Activated naive CD4-positive, alpha-beta T cell treated with Interleukin-2 at 50 U/mL for 16 hours (primary cell): Measurements from ENCODE around the gene PIK3CB.
"Not testable (repeated sequence)": the region's sequence is repeated elsewhere in the genome, so short reads cannot be mapped to it uniquely, and the experiment has no call there.

ENCODE experiments used
- DNase-seq: peaks from one replicate; pipeline ENCODE4 v3.0.0-alpha.2; 2020

The PIK3CB gene

DNA sequence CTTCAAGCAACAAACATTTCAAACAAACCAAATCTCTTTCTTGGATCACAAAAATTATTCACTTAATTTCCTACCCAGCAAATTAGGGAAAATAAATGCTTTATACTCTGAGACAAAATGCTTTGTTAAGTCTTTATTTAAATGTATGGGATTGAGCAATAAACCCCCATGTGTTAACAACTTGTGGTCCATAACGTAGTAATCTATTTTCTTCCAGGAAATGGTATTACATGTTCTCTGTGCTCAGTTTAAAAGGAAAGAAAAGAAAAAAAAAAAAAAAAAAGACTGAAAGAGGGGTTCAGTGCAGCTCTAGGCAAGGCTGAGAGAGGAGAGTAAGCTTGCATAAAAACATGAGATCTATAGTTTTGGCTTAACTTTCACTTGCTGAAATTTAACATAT is 102.3 kb downstream of the PIK3CB start:
- DNase-seq, result no peak

DNA sequence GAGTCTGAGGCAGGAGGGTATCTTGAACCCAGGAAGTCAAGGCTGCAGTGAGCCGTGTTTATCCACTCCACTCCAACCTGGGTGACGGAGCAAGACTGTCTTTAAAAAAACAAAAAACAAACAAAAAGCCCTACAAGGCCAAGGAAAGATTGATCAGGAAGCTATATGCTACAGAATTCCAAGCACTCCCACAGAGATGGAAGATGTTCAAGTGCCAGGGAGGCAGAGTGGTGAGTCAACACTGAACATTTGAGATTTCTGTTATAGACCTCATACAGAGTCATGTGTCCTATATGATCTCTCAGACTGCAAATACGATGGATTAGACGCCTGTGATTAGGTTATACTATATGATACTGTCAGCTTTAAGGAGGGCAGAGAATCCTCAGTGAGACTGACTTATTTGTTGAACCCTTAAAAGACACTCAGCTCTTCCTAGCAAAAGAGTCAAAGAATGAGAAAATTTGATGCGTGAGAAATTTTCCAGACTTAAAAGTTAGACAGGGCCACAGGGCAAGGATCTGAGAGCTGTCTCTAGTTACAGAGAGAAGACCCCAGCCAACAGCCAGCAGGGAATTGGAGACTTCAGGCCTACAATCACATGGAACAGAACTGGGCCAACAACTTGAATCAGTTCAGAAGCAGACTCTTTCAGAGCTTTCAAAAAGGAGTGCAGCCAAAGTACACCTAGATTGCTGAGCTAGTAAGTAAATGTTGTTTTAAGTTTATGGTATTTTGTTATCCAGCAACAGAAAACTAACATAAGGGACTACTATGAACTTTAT is 107.6 kb downstream of the PIK3CB start:
- DNase-seq, result no peak

DNA sequence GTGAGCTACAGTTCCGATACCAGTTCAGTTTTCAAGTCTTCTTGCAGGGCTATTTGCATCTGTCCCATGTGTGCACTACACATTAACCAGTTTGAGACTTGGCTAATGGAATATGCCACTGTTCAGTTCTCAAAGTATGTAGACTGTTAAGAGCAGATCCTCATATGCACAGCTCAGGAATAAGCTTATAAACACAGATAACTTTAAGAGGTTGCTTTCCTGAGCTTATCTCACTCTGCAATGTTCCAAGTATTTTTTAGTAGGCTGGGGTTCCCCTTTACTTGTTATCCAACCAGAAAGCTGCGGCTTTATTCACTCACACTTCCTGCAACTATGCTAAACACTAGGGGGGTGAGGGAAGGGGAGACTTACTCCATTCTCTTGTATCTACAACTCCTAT is 108.7 kb downstream of the PIK3CB start:
- DNase-seq, result not testable (repeated sequence)

- DNase-seq, result no peak
Observed at GRCh38 chr3:138725116-138725515, 109.6 kb downstream of the PIK3CB start.

DNA sequence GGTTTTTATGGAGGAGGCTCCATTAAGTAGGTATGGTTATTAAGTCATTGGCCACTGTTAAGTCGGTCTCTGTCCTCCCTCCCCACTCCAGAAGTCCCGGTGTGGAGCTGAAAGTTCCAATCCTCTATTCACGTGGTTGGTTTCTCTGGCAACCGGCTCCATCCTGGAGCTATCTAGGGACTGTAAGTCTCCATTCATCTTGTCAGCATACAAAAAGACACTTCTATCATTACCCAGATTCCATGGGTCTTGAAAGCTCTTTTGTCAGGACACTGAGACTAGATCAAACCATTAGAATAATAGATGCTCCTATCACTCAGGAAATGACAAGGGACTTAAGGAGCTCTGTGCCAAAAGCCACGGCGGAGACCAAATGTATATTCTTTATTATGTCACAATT is 110.3 kb downstream of the PIK3CB start:
- DNase-seq, result no peak

DNA sequence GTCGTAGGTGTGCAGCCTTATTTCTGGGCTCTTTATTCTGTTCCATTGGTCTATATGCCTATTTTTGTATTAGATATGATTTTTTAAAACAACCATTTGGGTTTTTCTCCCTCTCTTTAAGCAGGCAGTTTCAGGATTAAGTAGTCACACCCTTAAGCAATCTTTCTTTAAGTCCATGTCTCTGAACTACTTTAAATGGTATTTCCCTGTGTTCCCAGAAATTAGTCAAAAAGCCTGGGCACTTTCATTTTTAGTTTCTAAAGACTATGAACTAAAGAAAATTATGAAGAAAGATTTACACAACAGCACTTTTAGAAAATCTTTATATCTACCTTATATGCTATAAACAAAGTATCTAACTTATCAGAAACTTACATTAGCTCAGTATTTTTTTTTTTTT is 115.9 kb downstream of the PIK3CB start:
- DNase-seq, result no peak

DNA sequence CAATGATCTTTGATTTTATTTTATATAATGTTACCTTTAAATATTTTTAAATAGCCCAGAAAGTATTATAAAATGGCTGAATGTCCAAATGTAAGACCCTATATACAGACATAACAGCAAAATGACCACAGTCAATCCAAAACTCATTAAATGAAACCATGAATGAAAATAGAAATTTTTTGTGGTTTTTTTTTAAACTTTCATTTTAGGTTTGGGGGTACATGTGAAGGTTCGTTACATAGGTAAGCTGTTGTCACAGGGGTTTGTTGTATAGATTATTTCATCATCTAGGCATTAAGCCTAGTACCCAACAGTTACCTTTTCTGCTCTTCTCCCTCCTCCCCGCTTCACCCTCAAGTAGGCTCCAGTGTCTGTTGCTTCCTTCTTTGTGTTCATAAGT is 117.4 kb downstream of the PIK3CB start:
- DNase-seq, result no peak

GRCh38 chr3:138712086-138712485 is 122.6 kb downstream of the PIK3CB start:
- no peak for DNase-seq

- DNase-seq, result no peak
Observed at GRCh38 chr3:138705675-138706074, 129.1 kb downstream of the PIK3CB start.

GRCh38 chr3:138696666-138697370 is 137.9 kb downstream of the PIK3CB start:
- DNase-seq, result no peak

DNA sequence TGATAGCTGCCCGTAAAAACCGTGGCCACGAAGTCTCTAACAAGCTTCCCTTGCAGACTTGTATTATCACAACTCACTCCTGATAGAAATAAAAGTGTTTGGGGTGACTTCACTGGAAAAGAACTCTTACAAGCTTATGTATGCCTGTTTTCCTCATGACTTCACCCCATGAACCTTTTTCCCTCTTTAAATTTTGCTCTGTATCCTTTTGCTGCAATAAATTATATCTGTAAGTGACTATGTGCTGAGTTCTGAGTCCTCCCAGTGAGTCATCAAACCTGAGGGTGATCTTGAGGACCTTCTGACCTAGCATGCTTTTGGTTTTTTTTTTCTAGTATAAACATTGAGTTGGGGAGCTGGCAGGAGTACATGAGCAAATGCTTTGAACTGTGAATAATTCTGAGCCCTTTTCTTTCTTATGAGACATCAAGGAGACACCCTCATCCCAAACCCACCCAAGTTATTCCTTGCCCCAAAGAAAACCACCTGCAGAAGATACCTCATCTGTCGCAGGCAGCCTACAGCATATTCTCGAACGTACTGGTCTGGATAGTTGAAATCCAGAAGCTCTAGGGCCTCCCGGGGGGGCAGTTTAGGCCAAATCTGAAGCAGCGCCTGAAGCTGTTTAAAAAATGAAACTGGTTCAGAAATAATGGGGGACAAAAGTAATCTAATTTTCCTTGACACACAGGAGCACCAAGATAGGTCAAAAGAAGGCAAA is 140.3 kb downstream of the PIK3CB start:
- DNase-seq, result no peak

DNA sequence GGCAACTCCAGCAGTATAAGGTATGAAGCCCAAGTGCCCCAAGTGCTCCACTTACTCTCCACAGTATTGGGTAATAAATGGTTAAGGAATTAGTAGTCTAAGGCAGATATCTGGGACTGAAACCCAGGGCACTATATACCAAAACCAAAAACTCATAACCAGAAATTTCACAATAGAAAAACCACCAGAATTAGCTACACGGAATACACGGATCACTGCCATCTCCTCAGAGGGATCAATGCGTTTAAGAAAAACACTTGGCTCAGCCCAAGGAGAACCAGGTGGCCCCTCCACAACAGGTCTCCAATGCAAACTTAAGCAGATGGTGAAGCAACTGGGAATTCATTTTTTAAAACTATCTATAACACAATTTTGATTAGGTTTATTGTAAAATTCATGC is 142.6 kb downstream of the PIK3CB start:
- DNase-seq, result no peak

GRCh38 chr3:138691351-138691750 is 143.4 kb downstream of the PIK3CB start:
- no peak for DNase-seq

DNA sequence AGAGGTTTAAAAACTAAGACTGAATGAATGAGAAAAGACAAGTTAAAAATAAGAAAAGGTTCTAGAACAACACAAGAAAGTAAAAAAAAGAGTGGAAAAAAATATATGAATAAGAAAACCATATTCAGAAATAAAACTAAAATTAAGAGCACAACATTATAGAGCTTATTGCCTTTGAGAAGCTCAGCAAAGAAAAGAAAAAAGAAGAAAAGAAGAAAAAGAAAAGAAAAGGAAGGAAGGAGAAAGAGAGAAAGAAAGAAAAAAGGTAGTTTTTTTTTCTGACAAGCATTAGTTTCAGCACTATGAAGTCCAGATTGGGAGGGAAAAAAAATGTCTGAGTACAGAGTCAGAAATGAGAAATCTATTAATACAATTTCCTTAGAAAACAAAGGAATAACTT is 144.7 kb downstream of the PIK3CB start:
- DNase-seq, result no peak

DNA sequence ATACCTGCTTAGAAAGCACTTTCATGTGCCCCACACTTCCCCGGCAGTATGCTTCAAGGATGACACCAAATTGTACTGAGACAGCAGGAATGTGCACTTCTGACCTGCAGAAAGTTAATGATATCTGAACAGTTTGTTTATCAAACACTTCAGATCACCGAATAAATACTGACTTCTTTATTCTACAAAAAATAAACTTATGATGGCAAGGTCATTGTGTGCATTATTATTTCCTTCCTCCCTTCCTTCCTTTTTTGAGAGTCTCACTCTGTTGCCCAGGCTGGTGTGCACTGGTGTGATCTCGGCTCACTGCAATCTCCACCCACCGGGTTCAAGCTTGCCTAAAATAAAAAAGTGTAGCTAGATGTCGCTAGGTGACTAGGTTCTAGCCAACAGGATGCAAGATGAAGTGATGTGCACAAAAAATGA is 145.8 kb downstream of the PIK3CB start:
- DNase-seq, result no peak

DNA sequence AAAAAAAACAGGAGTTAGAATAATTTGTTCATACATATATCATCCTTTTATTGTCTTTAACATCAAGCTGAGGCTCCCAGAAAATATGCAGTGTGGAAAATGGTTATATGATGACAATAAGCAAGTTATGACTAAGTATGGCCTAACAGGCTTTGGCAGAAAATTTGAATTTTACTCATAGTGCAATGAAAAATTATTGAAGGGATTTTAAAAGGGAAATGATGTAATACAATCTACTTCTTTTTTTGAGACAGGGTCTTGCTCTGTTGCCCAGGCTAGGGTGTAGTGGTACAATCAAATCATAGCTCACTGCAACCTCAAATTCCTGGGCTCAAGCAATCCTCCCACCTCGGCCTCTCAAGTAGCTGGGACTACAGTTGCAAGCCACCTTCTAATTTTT is 147.5 kb downstream of the PIK3CB start:
- DNase-seq, result no peak

GRCh38 chr3:138686771-138687221 is 147.9 kb downstream of the PIK3CB start:
- no peak for DNase-seq

DNA sequence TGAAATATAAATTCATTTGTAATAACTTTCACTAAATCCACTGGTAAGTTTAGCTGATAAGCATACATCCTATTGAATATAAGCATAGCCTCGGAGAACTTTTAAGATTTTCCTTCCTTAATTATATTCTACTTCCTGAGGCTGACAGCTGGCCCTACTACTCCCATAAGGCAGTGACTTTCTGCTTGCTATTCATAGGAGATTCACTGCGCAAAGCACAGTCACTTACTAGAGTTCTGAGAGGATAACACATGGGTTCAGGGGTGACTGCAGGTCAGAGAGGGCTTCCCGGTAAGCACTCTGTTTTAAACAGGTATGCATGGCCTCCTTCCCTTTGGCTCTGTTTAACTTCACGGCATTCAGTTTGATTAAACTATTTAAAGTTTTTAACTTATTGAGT is 150.3 kb downstream of the PIK3CB start:
- no peak for DNase-seq

- DNase-seq, result no peak
Observed at GRCh38 chr3:138682648-138683047, 152.1 kb downstream of the PIK3CB start.

DNA sequence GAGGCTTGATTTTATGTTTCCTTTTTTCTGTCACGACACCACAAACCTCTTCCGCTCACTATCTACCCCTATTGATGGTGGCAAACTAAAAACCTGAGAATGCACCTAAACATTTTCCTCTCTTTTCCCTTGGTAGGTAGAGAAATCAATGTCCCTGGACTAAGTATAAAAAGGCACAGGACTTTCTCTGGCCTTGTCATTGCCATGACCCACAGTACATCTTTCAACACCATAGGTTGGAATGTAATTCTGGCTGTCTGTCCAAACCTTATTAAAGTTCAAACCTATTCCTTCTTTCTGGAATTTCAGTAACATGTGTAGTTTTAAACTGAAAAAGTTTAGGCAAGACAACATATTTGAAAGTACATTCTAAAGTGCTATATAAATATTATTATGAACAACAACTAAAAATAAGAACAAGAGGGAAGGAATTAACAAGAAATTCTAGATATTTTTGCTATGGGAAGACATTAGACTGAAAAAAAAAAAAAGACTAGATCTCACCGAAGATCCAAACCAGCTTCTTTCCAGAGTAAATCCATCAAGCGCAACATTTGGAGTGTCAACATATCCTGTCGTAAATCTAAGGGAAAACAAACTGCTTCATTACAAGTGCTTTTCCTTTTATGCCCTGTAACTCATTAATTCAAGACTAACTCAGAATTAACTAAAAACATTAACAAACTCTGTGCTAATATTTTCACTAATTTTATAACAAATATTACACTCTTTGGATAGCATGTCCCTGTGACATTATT is 153.1 kb downstream of the PIK3CB start:
- no peak for DNase-seq

GRCh38 chr3:138680974-138681373 is 153.8 kb downstream of the PIK3CB start:
- not testable (repeated sequence) for DNase-seq

- no peak for DNase-seq
Observed at GRCh38 chr3:138678874-138679392, 155.8 kb downstream of the PIK3CB start.

- no peak for DNase-seq
Observed at GRCh38 chr3:138678086-138678485, 156.6 kb downstream of the PIK3CB start.
